Prostate gland (tissue), 2 donors: ENCODE results near the gene BIRC7.

Experiments used
- POLR2A ChIP-seq: fragments of 450-650 bp; IDR thresholded peaks from one replicate; pipeline ENCODE4 v1.6.1; 2016; ENCODE audit warnings: antibody characterized with exemption, mild to moderate bottlenecking
- POLR2AphosphoS5 ChIP-seq: sonication (generic); formaldehyde crosslinking; IDR thresholded peaks from one replicate; pipeline ENCODE4 v1.6.1; 2017; ENCODE audit warnings: antibody characterized with exemption
- TF ChIP-seq, protein P1 (sequence below), 4 experiments: fragments of 200-600 bp in 2 of 4; fragments of 450-650 bp in 2 of 4; sonication (generic) in 2 of 4; IDR thresholded peaks; 1 replicate in 3 of 4; 2 replicates in 1 of 4; pipeline ENCODE4 v1.5.1; 2016 to 2019; ENCODE audit warnings: antibody characterized with exemption in 4 of 4, mild to moderate bottlenecking in 2 of 4, moderate library complexity in 2 of 4

DNA sequence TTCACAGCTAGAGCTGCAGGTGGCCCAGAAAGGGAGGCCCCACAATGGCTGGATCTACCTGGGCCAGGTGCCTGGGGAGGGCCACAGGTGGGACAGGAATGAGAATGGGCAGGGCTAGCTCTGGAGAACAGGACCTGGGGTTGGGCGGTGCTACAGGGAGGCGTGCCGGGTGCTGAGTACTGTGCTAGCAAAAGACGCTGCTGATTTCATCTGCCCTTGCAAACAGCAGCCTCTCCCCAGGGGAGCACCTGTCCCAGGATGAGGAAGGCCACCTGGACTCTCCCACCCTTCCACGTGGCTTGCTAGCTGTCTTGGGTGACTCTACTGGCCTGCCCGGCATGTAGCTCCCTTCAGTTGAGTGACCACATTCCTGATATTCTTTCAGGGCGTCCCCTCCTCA, 13.2 kb upstream of the BIRC7 start:
- TF ChIP-seq POLR2AphosphoS5 (no peak), POLR2A (no peak)
- TF ChIP-seq, protein P1, sequence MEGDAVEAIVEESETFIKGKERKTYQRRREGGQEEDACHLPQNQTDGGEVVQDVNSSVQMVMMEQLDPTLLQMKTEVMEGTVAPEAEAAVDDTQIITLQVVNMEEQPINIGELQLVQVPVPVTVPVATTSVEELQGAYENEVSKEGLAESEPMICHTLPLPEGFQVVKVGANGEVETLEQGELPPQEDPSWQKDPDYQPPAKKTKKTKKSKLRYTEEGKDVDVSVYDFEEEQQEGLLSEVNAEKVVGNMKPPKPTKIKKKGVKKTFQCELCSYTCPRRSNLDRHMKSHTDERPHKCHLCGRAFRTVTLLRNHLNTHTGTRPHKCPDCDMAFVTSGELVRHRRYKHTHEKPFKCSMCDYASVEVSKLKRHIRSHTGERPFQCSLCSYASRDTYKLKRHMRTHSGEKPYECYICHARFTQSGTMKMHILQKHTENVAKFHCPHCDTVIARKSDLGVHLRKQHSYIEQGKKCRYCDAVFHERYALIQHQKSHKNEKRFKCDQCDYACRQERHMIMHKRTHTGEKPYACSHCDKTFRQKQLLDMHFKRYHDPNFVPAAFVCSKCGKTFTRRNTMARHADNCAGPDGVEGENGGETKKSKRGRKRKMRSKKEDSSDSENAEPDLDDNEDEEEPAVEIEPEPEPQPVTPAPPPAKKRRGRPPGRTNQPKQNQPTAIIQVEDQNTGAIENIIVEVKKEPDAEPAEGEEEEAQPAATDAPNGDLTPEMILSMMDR (IDR thresholded peaks at IDR 0.05), result no peak
